GM18526 (cell line): ENCODE measurements around the gene ERICH4.

Source experiments
- POLR2A ChIP-seq: IDR thresholded peaks from 3 replicates; pipeline ENCODE4 v1.6.1; 2011; ENCODE audit not compliant: insufficient read length; ENCODE audit errors: extremely low read depth

ERICH4 gene

GRCh38 chr19:41442473-41443355 is at the start of gene ERICH4:
Gene ERICH4 (plus strand): TSS chr19:41443156. CDS start chr19:41443170, 14 bp downstream.
- TF ChIP-seq POLR2A = no peak

- TF ChIP-seq POLR2A = no peak
These were observed 47.6 kb upstream of the ERICH4 start for GRCh38 chr19:41395355-41395754.

- peak; percentile 66 for TF ChIP-seq POLR2A
These were observed 45.6 kb upstream of the ERICH4 start, which contains the start of the genes BCKDHA and EXOSC5 for GRCh38 chr19:41397086-41398049. Gene BCKDHA (plus strand): TSS chr19:41397818. CDS start chr19:41397828, 10 bp downstream. Gene EXOSC5 (minus strand): TSS chr19:41397359. CDS start chr19:41397328, 31 bp downstream.

GRCh38 chr19:41398050-41398418 is 44.9 kb upstream of the ERICH4 start:
- TF ChIP-seq POLR2A = no peak

- TF ChIP-seq POLR2A = no peak
These were observed 44.4 kb upstream of the ERICH4 start for GRCh38 chr19:41398598-41398997.

- no peak for TF ChIP-seq POLR2A
These were observed 43.9 kb upstream of the ERICH4 start for GRCh38 chr19:41399091-41399490.

GRCh38 chr19:41399525-41399924 is 43.4 kb upstream of the ERICH4 start:
- no peak for TF ChIP-seq POLR2A

- no peak for TF ChIP-seq POLR2A
These were observed 41.5 kb upstream of the ERICH4 start for GRCh38 chr19:41401483-41401882.

- TF ChIP-seq POLR2A = no peak
These were observed 40.9 kb upstream of the ERICH4 start for GRCh38 chr19:41402010-41402409.

GRCh38 chr19:41403181-41403970 is 39.6 kb upstream of the ERICH4 start:
- TF ChIP-seq POLR2A = no peak

- no peak for TF ChIP-seq POLR2A
These were observed 37.2 kb upstream of the ERICH4 start for GRCh38 chr19:41405776-41406175.

GRCh38 chr19:41407271-41407670 is 35.7 kb upstream of the ERICH4 start:
- no peak for TF ChIP-seq POLR2A

- no peak for TF ChIP-seq POLR2A
These were observed 34.7 kb upstream of the ERICH4 start for GRCh38 chr19:41408256-41408655.

GRCh38 chr19:41409288-41409687 is 33.7 kb upstream of the ERICH4 start:
- no peak for TF ChIP-seq POLR2A

- TF ChIP-seq POLR2A = no peak
These were observed 32.5 kb upstream of the ERICH4 start for GRCh38 chr19:41410336-41411054.
